Measurements from ENCODE around the gene CACFD1. TPM values are rescaled to one million over a fixed set of nuclear protein-coding genes. Genes with fewer than 3 reads are reported as not detected.

CACFD1 gene
- total and polyA plus RNA-seq, 2 of the 13 experiments (the other 11 are each of a cell fraction or from before 2014, with no cell fraction given) = 13.8 to 14.6 TPM

DNA sequence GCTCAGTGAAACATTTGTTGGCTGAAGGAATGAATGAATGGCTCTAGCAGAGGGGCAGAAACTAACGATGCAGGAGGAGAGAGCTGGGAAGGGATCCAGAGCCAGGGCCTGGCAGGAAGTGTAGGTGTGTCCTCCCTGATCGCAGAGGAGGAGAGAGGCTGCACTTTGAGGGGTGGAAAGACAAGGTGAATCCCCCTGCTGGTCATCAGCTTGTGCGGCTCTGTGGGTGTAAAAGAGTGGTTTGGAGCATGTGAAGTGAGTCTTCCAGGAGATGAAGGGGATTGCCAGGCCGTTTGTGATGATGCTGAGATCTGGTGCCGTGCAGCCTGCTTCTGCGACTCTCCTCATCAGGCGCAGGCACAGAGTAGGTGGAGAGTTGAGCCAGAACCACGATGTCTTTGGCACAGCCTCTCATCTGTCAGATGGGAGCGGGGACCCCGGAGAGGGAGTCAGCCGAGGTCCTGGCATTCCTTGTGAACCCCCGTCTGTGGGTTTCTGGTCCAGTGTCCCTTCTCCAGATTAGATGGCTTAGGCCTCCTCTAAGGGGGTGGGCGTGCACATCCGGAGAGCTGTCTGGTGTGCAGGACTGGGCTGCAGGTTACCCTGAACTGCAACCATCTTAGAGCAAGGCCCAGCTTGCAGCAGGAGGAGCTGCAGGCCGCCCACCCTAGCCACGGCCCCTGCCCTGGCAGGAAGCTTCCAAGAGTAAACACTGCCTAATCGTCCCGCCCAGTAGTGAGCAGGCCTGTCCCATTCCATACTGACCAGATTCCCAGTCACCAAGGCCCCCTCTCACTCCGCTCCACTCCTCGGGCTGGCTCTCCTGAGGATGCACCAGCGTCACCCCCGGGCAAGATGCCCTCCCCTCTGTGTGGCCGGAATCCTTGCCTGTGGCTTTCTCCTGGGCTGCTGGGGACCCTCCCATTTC, 37.9 kb upstream of the CACFD1 start, which contains the start of gene ADAMTS13 (continued):
- TF ChIP-seq, protein P1, sequence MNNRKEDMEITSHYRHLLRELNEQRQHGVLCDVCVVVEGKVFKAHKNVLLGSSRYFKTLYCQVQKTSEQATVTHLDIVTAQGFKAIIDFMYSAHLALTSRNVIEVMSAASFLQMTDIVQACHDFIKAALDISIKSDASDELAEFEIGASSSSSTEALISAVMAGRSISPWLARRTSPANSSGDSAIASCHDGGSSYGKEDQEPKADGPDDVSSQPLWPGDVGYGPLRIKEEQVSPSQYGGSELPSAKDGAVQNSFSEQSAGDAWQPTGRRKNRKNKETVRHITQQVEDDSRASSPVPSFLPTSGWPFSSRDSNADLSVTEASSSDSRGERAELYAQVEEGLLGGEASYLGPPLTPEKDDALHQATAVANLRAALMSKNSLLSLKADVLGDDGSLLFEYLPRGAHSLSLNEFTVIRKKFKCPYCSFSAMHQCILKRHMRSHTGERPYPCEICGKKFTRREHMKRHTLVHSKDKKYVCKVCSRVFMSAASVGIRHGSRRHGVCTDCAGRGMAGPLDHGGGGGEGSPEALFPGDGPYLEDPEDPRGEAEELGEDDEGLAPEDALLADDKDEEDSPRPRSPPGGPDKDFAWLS (CRISPR knock-in tag; IDR thresholded peaks at IDR 0.05; ENCODE audit: borderline replicate concordance) = no peak
- TF ChIP-seq ZNF672 (CRISPR knock-in tag; IDR thresholded peaks at IDR 0.05) (no peak), ZNF230 (CRISPR knock-in tag; IDR thresholded peaks at IDR 0.05) (0 out of 2 replicates have a peak, but pooled peaks have one; percentile 31), SCMH1 (CRISPR knock-in tag; IDR thresholded peaks at IDR 0.05; ENCODE audit: borderline replicate concordance) (no peak), ZXDC (CRISPR knock-in tag; IDR thresholded peaks at IDR 0.05) (no peak), ZNF570 (CRISPR knock-in tag; IDR thresholded peaks at IDR 0.05; ENCODE audit: borderline replicate concordance) (0 out of 2 replicates have a peak, but pooled peaks have one; percentile 31), NFATC3 (CRISPR knock-in tag; IDR thresholded peaks at IDR 0.05) (no peak), ZKSCAN8 (CRISPR knock-in tag; IDR thresholded peaks at IDR 0.05; ENCODE audit: borderline replicate concordance) (no peak), MED8 (CRISPR knock-in tag; IDR thresholded peaks at IDR 0.05; ENCODE audit: insufficient replicate concordance) (no peak), ZNF841 (CRISPR knock-in tag; IDR thresholded peaks at IDR 0.05; ENCODE audit: borderline replicate concordance) (no peak), SPEN (CRISPR knock-in tag; IDR thresholded peaks at IDR 0.05; ENCODE audit: low read depth) (no peak), MED1 (CRISPR knock-in tag; IDR thresholded peaks at IDR 0.05) (peak; percentile 13; the same call in 1 of the 2 replicates)
- TF ChIP-seq, protein P2, sequence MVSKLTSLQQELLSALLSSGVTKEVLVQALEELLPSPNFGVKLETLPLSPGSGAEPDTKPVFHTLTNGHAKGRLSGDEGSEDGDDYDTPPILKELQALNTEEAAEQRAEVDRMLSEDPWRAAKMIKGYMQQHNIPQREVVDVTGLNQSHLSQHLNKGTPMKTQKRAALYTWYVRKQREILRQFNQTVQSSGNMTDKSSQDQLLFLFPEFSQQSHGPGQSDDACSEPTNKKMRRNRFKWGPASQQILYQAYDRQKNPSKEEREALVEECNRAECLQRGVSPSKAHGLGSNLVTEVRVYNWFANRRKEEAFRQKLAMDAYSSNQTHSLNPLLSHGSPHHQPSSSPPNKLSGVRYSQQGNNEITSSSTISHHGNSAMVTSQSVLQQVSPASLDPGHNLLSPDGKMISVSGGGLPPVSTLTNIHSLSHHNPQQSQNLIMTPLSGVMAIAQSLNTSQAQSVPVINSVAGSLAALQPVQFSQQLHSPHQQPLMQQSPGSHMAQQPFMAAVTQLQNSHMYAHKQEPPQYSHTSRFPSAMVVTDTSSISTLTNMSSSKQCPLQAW (CRISPR knock-in tag; IDR thresholded peaks at IDR 0.05) = peak; percentile 44; the same call in 1 of the 2 replicates
- TF ChIP-seq, protein P3, sequence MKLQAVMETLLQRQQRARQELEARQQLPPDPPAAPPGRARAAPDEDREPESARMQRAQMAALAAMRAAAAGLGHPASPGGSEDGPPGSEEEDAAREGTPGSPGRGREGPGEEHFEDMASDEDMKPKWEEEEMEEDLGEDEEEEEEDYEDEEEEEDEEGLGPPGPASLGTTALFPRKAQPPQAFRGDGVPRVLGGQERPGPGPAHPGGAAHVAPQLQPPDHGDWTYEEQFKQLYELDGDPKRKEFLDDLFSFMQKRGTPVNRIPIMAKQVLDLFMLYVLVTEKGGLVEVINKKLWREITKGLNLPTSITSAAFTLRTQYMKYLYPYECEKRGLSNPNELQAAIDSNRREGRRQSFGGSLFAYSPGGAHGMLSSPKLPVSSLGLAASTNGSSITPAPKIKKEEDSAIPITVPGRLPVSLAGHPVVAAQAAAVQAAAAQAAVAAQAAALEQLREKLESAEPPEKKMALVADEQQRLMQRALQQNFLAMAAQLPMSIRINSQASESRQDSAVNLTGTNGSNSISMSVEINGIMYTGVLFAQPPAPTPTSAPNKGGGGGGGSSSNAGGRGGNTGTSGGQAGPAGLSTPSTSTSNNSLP (IDR thresholded peaks at IDR 0.05; ENCODE audit: low read depth, low read length) = no peak
- TF ChIP-seq, protein P4, sequence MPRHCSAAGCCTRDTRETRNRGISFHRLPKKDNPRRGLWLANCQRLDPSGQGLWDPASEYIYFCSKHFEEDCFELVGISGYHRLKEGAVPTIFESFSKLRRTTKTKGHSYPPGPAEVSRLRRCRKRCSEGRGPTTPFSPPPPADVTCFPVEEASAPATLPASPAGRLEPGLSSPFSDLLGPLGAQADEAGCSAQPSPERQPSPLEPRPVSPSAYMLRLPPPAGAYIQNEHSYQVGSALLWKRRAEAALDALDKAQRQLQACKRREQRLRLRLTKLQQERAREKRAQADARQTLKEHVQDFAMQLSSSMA (CRISPR knock-in tag; IDR thresholded peaks at IDR 0.05) = no peak

Data from HepG2 (cell line).